HS-27A (cell line): ENCODE measurements around the gene MICAL1.

ENCODE experiments used
- DNase-seq: peaks from one replicate; pipeline ENCODE4 v3.0.0-alpha.2; 2012; ENCODE audit warnings: low read depth, missing footprints

MICAL1 gene

GRCh38 chr6:109455437-109456110, at the start of gene MICAL1:
Gene MICAL1, minus strand, starts transcription at chr6:109455772. Its CDS starts 1,576 bp downstream, at chr6:109454196.
- no peak for DNase-seq

GRCh38 chr6:109503327-109504224, 48.0 kb upstream of the MICAL1 start:
- no peak for DNase-seq

- no peak for DNase-seq
Measured at GRCh38 chr6:109498936-109499335, 43.4 kb upstream of the MICAL1 start.

GRCh38 chr6:109498052-109498451, 42.5 kb upstream of the MICAL1 start:
- no peak for DNase-seq

- no peak for DNase-seq
Measured at GRCh38 chr6:109496036-109496772, 40.6 kb upstream of the MICAL1 start.

GRCh38 chr6:109493865-109494264, 38.3 kb upstream of the MICAL1 start:
- DNase-seq: no peak

GRCh38 chr6:109491207-109491938, 35.8 kb upstream of the MICAL1 start:
- no peak for DNase-seq

GRCh38 chr6:109490713-109491112, 35.1 kb upstream of the MICAL1 start:
- DNase-seq: no peak

GRCh38 chr6:109488001-109488400, 32.4 kb upstream of the MICAL1 start:
- DNase-seq: no peak

- DNase-seq: no peak
Measured at GRCh38 chr6:109486068-109486467, 30.5 kb upstream of the MICAL1 start.

- no peak for DNase-seq
Measured at GRCh38 chr6:109485266-109485935, 29.8 kb upstream of the MICAL1 start.

GRCh38 chr6:109484122-109484521, 28.6 kb upstream of the MICAL1 start:
- no peak for DNase-seq

- DNase-seq: peak; percentile 7
Measured at GRCh38 chr6:109483735-109484057, 28.1 kb upstream of the MICAL1 start.

- peak; percentile 48 for DNase-seq
Measured at GRCh38 chr6:109482905-109483734, 27.5 kb upstream of the MICAL1 start, which contains the start of gene ZBTB24. Gene ZBTB24, minus strand, starts transcription at chr6:109483219. Its CDS starts 1,193 bp downstream, at chr6:109482026.

- no peak for DNase-seq
Measured at GRCh38 chr6:109480993-109481480, 25.5 kb upstream of the MICAL1 start.

GRCh38 chr6:109478841-109479624, 23.5 kb upstream of the MICAL1 start:
- DNase-seq: no peak

- no peak for DNase-seq
Measured at GRCh38 chr6:109478222-109478805, 22.7 kb upstream of the MICAL1 start.

- DNase-seq: no peak
Measured at GRCh38 chr6:109477725-109478124, 22.2 kb upstream of the MICAL1 start.

GRCh38 chr6:109477184-109477583, 21.6 kb upstream of the MICAL1 start:
- no peak for DNase-seq
